ENCODE results near the gene SMAD2.

GRCh38 chr18:47883771-47884413 is 46.6 kb downstream of the SMAD2 start:
- TF ChIP-seq CTCF (IDR thresholded peaks at IDR 0.05): no peak
- TF ChIP-seq POLR2A (IDR thresholded peaks at IDR 0.05): no peak

Data from thyroid gland (tissue), 4 donors.